ENCODE measurements around the gene AKIP1.

Gene AKIP1

GRCh38 chr11:8937159-8937558, 26.2 kb downstream of the AKIP1 start:
- Histone ChIP-seq H3K9ac (ENCODE audit: low read depth, low read length) (no peak overlapping the region), H3K36me3 (ENCODE audit: insufficient read depth, low read length) (no peaks in the 10 kb centered on the region), H3K27ac (ENCODE audit: low read length) (no peak overlapping the region), H3K4me3 (ENCODE audit: low read depth in 1 of 2, low read length in 2 of 2) (no peak overlapping the region), H3K4me2 (ENCODE audit: insufficient read depth, low read length) (no peak overlapping the region), H3K4me1 (ENCODE audit: insufficient read depth, low read length) (no peaks in the 10 kb centered on the region), H4K20me1 (ENCODE audit: insufficient read depth, low read length) (no peaks in the 10 kb centered on the region), H3K9me3 (ENCODE audit: insufficient read depth, low read length, severe bottlenecking) (no peaks in the 10 kb centered on the region), H2AFZ (ENCODE audit: low read depth, low read length) (no peak overlapping the region), H3K27me3 (ENCODE audit: insufficient read depth, low read length, poor library complexity) (no peaks in the 10 kb centered on the region), H3K79me2 (ENCODE audit: insufficient read depth, low read length) (no peaks in the 10 kb centered on the region)
- DNase-seq (no peak), ATAC-seq (ENCODE audit: insufficient read depth, low read depth) (no peak)
- no peak for TF ChIP-seq EZH2 (IDR thresholded peaks at IDR 0.05; ENCODE audit: borderline replicate concordance, low read depth, low read length, severe bottlenecking)
- no peak for TF ChIP-seq CTCF (IDR thresholded peaks at IDR 0.05; ENCODE audit: borderline replicate concordance, extremely low read depth, low read length, poor library complexity, severe bottlenecking)

- H3K27ac ChIP-seq (ENCODE audit: low read length), result no peak overlapping the region
- H3K9me3 ChIP-seq (ENCODE audit: insufficient read depth, low read length, severe bottlenecking), result no peaks in the 10 kb centered on the region
- no peaks in the 10 kb centered on the region for H4K20me1 ChIP-seq (ENCODE audit: insufficient read depth, low read length)
- no peak overlapping the region for H3K4me3 ChIP-seq (ENCODE audit: low read depth in 1 of 2, low read length in 2 of 2)
- H3K79me2 ChIP-seq (ENCODE audit: insufficient read depth, low read length), result no peaks in the 10 kb centered on the region
- H3K27me3 ChIP-seq (ENCODE audit: insufficient read depth, low read length, poor library complexity), result no peaks in the 10 kb centered on the region
- TF ChIP-seq CTCF (IDR thresholded peaks at IDR 0.05; ENCODE audit: borderline replicate concordance, extremely low read depth, low read length, poor library complexity, severe bottlenecking), result no peak
- TF ChIP-seq EZH2 (IDR thresholded peaks at IDR 0.05; ENCODE audit: borderline replicate concordance, low read depth, low read length, severe bottlenecking), result no peak
- no peak overlapping the region for H2AFZ ChIP-seq (ENCODE audit: low read depth, low read length)
- ATAC-seq (ENCODE audit: insufficient read depth, low read depth) (no peak), DNase-seq (no peak)
- no peaks in the 10 kb centered on the region for H3K4me1 ChIP-seq (ENCODE audit: insufficient read depth, low read length)
- no peak overlapping the region for H3K4me2 ChIP-seq (ENCODE audit: insufficient read depth, low read length)
- H3K9ac ChIP-seq (ENCODE audit: low read depth, low read length), result no peak overlapping the region
- H3K36me3 ChIP-seq (ENCODE audit: insufficient read depth, low read length), result no peaks in the 10 kb centered on the region
Observed at GRCh38 chr11:8937659-8938058, 26.7 kb downstream of the AKIP1 start.

- Histone ChIP-seq H3K79me2 (ENCODE audit: insufficient read depth, low read length) (no peaks in the 10 kb centered on the region), H3K9ac (ENCODE audit: low read depth, low read length) (no peak overlapping the region), H3K27me3 (ENCODE audit: insufficient read depth, low read length, poor library complexity) (no peaks in the 10 kb centered on the region), H3K9me3 (ENCODE audit: insufficient read depth, low read length, severe bottlenecking) (no peaks in the 10 kb centered on the region), H3K36me3 (ENCODE audit: insufficient read depth, low read length) (no peaks in the 10 kb centered on the region), H2AFZ (ENCODE audit: low read depth, low read length) (no peak overlapping the region), H3K27ac (ENCODE audit: low read length) (no peak overlapping the region), H3K4me1 (ENCODE audit: insufficient read depth, low read length) (no peaks in the 10 kb centered on the region), H3K4me3 (ENCODE audit: low read depth in 1 of 2, low read length in 2 of 2) (no peak overlapping the region), H4K20me1 (ENCODE audit: insufficient read depth, low read length) (no peaks in the 10 kb centered on the region), H3K4me2 (ENCODE audit: insufficient read depth, low read length) (no peak overlapping the region)
- DNase-seq (no peak), ATAC-seq (ENCODE audit: insufficient read depth, low read depth) (no peak)
- TF ChIP-seq CTCF (IDR thresholded peaks at IDR 0.05; ENCODE audit: borderline replicate concordance, extremely low read depth, low read length, poor library complexity, severe bottlenecking) (no peak), EZH2 (IDR thresholded peaks at IDR 0.05; ENCODE audit: borderline replicate concordance, low read depth, low read length, severe bottlenecking) (no peak)
Observed at GRCh38 chr11:8941341-8942103, 30.5 kb downstream of the AKIP1 start.

Data from DND-41 (cell line).